Spinal cord (tissue), 10 donors: ENCODE measurements around the gene DEFB131B. TPM values are rescaled to one million over a fixed set of nuclear protein-coding genes. Genes with fewer than 3 reads are reported as not detected.

Experiments
- DNase-seq, 6 donors: peaks; one replicate each; pipeline versions ENCODE4 v3.0.0 to v3.0.0-alpha.2; 2013 to 2015; ENCODE audit warnings: low spot score in 6 of 6, low read depth in 4 of 6
- H3K27ac ChIP-seq: one replicate; pipeline ENCODE4 v1.5.1; 2013; ENCODE audit warnings: low read depth, low read length, control low read depth
- H3K27me3 ChIP-seq: one replicate; pipeline ENCODE4 v1.6.1; 2013; ENCODE audit warnings: low read length; ENCODE audit not compliant: control insufficient read depth, insufficient read depth
- H3K36me3 ChIP-seq: one replicate; pipeline ENCODE4 v1.6.1; 2013; ENCODE audit warnings: low read length; ENCODE audit not compliant: control insufficient read depth, insufficient read depth
- H3K4me1 ChIP-seq: one replicate; pipeline ENCODE4 v1.6.1; 2013; ENCODE audit warnings: low read length; ENCODE audit not compliant: control insufficient read depth, insufficient read depth
- H3K4me3 ChIP-seq: one replicate; pipeline ENCODE4 v1.5.1; 2013; ENCODE audit warnings: low read depth, low read length, control low read depth
- H3K9me3 ChIP-seq: one replicate; pipeline ENCODE4 v1.6.1; 2013; ENCODE audit warnings: low read length; ENCODE audit not compliant: control insufficient read depth, insufficient read depth
- WGBS: methylation state at CpG from one replicate; pipeline ENCODE4 v1.1.5; 2013; ENCODE audit warnings: missing lambda C conversion rate; ENCODE audit not compliant: insufficient coverage; 5-methylcytosine and 5-hydroxymethylcytosine counted together
- polyA plus RNA-seq, 2 donors: library from polyadenylated mRNA; unstranded; fragments of 120-200 nt; gene quantifications; one replicate each; pipeline ENCODE4 v1.2.1, GENCODE V29; 2013; ENCODE audit not compliant: insufficient read length in 2 of 2
- small RNA-seq: library from RNA; depleted of rRNA; stranded (forward); fragments of <200 nt; gene quantifications from one replicate; pipeline ENCODE3, GENCODE V24; 2014; ENCODE audit warnings: low replicate concordance
- total RNA-seq, 2 donors: library from RNA; depleted of rRNA in 1 of 2; stranded (reverse); fragments of 120-200 nt in 1 of 2; fragments of >200 nt in 1 of 2; gene quantifications; one replicate each; pipeline versions ENCODE4 v1.2.3 to v1.2.4, GENCODE V29; 2013 to 2014
- donor health status: healthy.

The DEFB131B gene
- total and polyA plus RNA-seq, 4 donors: not detected

DNA sequence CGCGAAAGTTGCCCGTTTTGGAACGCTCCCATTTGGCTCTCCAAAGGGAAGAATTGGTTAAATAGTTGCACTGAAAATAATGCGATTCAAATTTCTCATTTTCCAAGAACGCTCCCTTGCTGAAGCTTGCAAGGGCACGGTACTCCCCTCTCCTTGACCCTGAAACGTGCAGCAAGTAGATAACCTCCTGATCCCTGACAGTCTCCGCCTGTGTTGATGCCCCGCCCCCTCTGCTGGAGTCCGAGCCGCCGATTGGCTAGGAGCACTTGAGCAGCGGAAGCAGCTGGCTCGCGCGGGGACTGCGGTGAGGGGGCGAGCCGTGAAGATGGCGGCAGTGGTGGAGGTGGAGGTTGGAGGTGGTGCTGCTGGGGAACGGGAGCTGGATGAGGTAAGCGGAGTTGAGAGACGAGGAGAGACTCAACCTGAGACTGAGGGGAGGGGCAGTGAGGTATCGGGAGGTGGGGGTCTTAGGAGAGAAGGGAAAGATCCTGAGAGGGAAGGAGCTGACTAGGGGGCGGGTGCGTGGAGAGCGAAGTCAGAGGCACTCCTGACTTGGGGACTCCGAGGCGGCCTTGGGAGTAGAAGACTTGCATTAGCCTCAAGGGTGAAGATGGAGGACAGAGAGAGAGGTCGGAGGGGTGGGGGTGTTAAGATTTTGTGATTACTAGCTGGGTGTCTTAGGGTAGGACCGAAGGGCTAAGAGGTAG, 50.6 kb downstream of the DEFB131B start, which contains the start of gene RNF121:
Gene RNF121, plus strand, starts transcription at position 310 of the 707 bp plus-strand sequence. Its CDS starts 16 bp downstream, at position 326.
- DNase-seq: peak; percentile 88 to 99 (median 98)
- no peaks in the 10 kb centered on the region for H3K36me3 ChIP-seq
- peaks cover 12% of the 10 kb centered on the region for H3K4me1 ChIP-seq
- H3K27me3 ChIP-seq: no peaks in the 10 kb centered on the region
- H3K4me3 ChIP-seq: peak within 1 kb of the TSS; percentile 96
- peak within 1 kb of the TSS; percentile 90 for H3K27ac ChIP-seq
- H3K9me3 ChIP-seq: no peaks in the 10 kb centered on the region
- WGBS: 0% methylated on average over 31 of the region's 32 CpGs

DNA sequence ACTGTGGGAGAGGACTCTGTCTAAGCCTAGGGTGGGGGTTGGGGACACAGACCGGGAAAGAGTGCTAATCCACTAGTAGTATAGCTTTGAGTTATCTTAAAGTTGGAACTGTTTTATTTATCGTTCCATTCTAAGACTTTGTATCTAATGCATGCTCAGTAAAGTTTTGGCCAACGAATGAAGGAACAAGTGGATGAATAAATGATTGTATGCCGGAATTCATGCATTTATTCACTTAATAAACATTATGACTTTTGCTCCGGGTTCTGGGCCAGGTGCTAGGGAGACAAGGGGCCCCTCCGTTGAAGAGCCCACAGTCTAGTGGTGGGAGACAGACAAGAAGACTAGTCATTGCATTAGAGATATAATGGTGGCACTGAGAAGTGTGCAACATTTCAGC, 51.2 kb downstream of the DEFB131B start:
- Histone ChIP-seq H3K27ac (no peak overlapping the region), H3K9me3 (no peaks in the 10 kb centered on the region), H3K36me3 (no peaks in the 10 kb centered on the region), H3K27me3 (no peaks in the 10 kb centered on the region), H3K4me3 (peak overlapping the region; percentile 96), H3K4me1 (peaks cover 12% of the 10 kb centered on the region)
- 0% methylated on average over 1 of the region's 6 CpGs for WGBS
- DNase-seq: no peak

DNA sequence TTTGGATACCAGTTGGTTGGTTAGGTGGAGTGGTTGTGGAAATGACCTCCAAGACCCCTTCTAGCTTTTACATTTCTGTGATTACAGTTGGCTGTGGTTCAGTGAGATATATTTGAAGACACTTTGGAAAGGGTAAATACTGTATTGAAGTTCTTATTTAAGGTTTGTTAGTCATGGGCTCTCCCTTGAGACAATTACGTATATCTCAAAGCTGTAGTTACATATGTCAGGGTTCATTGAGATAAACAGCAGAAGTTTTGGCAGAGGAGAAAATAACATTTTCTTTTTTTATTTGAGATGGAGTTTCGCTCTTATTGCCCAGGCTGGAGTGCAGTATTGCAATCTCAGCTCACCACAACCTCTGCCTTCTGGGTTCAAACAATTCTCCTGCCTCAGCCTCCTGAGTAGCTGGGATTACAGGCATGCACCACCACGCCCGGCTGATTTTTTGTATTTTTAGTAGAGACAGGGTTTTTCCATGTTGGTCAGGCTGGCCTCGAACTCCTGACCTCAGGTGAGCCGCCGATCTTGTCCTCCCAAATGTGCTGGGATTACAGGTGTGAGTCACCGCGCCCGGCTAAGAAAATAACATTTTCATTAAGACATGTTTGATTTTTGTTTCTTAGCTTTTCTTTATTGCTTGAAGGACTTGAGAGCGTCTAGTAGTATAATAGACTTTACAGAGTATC, 52.4 kb downstream of the DEFB131B start:
- no peak for DNase-seq
- no peak overlapping the region for H3K27ac ChIP-seq
- H3K36me3 ChIP-seq: no peaks in the 10 kb centered on the region
- H3K4me3 ChIP-seq: no peak overlapping the region
- H3K27me3 ChIP-seq: no peaks in the 10 kb centered on the region
- H3K4me1 ChIP-seq: peaks cover 12% of the 10 kb centered on the region
- 90% methylated on average over 2 of the region's 11 CpGs for WGBS
- no peaks in the 10 kb centered on the region for H3K9me3 ChIP-seq

DNA sequence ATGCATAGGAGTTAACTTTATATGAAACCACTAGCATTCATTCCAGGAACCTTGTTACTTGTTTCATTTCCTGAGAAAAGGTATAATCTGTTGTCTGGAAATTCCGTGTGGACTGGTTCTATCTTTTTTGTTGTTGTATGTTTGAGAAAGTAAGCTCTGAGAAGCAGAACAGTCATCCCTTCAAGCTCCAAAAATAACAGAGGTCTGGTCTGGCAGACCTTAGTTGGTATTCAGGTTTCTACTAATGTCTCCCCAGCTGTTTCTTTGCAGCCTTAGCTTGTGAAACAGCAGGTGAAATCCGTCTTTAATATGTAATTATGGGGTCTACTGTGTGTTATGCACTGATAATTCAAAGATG, 53.0 kb downstream of the DEFB131B start:
- no peaks in the 10 kb centered on the region for H3K27me3 ChIP-seq
- H3K27ac ChIP-seq: no peak overlapping the region
- H3K4me1 ChIP-seq: peaks cover 12% of the 10 kb centered on the region
- no peak for DNase-seq
- no peaks in the 10 kb centered on the region for H3K36me3 ChIP-seq
- no CpG with 5 or more reads among the region's 2 CpGs for WGBS
- no peaks in the 10 kb centered on the region for H3K9me3 ChIP-seq
- H3K4me3 ChIP-seq: no peak overlapping the region

DNA sequence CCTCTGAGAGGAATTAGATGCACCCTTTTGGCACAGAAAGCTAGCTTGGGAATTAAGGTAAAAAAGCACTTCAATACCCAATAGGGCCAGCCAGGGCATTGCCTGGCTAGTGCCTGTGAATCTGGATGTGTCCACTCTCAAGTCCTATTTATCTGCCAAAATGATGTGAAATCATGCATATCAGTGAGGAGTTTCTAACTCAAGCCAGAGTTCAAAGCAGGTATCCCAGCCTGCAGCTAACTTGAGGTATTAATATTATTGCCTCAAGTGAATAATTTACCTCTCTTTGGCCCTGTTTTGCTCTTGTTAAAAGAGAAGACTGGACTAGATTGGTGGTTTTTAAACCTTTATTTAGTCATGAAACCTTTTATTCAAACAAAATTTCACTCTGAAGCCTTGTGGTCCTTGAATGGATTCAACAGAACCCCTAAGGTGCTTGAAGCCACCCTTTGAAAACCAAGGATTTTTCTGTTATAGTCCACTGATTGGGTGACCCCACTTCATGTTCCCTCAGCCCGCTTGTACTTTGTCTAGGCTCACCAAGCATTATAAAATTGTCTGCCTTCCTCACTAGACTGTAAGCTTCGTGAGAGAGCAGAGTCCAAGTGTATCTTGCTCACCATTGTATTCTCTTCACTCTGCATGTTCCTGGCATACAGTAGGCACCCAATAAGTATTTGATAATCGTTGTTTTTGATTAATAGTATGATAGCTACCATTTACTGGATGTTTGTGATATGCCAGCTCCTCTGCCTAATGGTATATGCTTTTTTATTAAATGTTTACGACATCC, 55.1 kb downstream of the DEFB131B start:
- no peaks in the 10 kb centered on the region for H3K36me3 ChIP-seq
- H3K27ac ChIP-seq: no peak overlapping the region
- H3K4me3 ChIP-seq: no peak overlapping the region

More for the DNA sequence above, 55.1 kb downstream of the DEFB131B start:
- no peaks in the 10 kb centered on the region for H3K27me3 ChIP-seq
- no peaks in the 10 kb centered on the region for H3K9me3 ChIP-seq
- H3K4me1 ChIP-seq: peaks cover 8% of the 10 kb centered on the region
- WGBS: 92% methylated on average over 1 of the region's 4 CpGs
- DNase-seq: no peak

Small RNA genes lying within 50 kb of the gene (small RNA-seq; reads per million reads assigned to genes)
- gene RNA5SP342: not detected

Other genes with a start within 250 kb of the DEFB131B start
- not detected for gene DEFB108B, start 45.3 kb upstream of the DEFB131B start, total RNA-seq
- under 1 TPM in 1 of 2 donors, not detected in 1; 0.27 TPM for gene DEFB108B, start 45.3 kb upstream of the DEFB131B start, polyA plus RNA-seq
- 1 to 10 TPM; 7.9 to 9.3 TPM for gene XNDC1N, start 50.1 kb downstream of the DEFB131B start, total RNA-seq
- 1 to 10 TPM; 4.3 to 6.7 TPM for gene XNDC1N, start 50.1 kb downstream of the DEFB131B start, polyA plus RNA-seq
- gene RNF121, start 50.6 kb downstream of the DEFB131B start, total RNA-seq: 10 to 100 TPM; 27.6 to 29.0 TPM
- 10 to 100 TPM; 39.4 to 40.6 TPM for gene RNF121, start 50.6 kb downstream of the DEFB131B start, polyA plus RNA-seq
- 1 to 10 TPM; 3.8 to 4.4 TPM for gene IL18BP, start 120.5 kb downstream of the DEFB131B start, total RNA-seq
- gene IL18BP, start 120.5 kb downstream of the DEFB131B start, polyA plus RNA-seq: 10 to 100 TPM; 12.0 to 14.3 TPM
- gene NUMA1, start 202.1 kb downstream of the DEFB131B start, total RNA-seq: 100 to 1,000 TPM; 104 to 164 TPM
- 100 to 1,000 TPM; 166 to 187 TPM for gene NUMA1, start 202.1 kb downstream of the DEFB131B start, polyA plus RNA-seq
- gene LRRC51, start 202.4 kb downstream of the DEFB131B start, total RNA-seq: 10 to 100 TPM; 11.6 to 24.7 TPM
- gene LRRC51, start 202.4 kb downstream of the DEFB131B start, polyA plus RNA-seq: 10 to 100 TPM; 27.2 to 31.9 TPM
- 10 to 100 TPM; 43.6 to 81.4 TPM for gene LAMTOR1, start 224.8 kb downstream of the DEFB131B start, total RNA-seq
- gene LAMTOR1, start 224.8 kb downstream of the DEFB131B start, polyA plus RNA-seq: 100 to 1,000 TPM; 138 to 144 TPM
- gene TOMT, start 227.5 kb downstream of the DEFB131B start, total RNA-seq: not detected
- gene TOMT, start 227.5 kb downstream of the DEFB131B start, polyA plus RNA-seq: not detected
- gene ANAPC15, start 234.2 kb downstream of the DEFB131B start, total RNA-seq: 10 to 100 TPM; 10.0 to 39.2 TPM
- gene ANAPC15, start 234.2 kb downstream of the DEFB131B start, polyA plus RNA-seq: 10 to 100 TPM; 53.2 to 54.8 TPM